G401.6 (cell line): ENCODE measurements around the gene ARHGAP8.
"Not testable (repeated sequence)": the region's sequence is repeated elsewhere in the genome, so short reads cannot be mapped to it uniquely, and the experiment has no call there.

Experiments
- FAIRE-seq: peaks from 2 replicates; lab custom pipeline; 2012; peaks lifted over from hg19 to GRCh38; lab: Jason Lieb, UNC

The ARHGAP8 gene

GRCh38 chr22:44831885-44832284 lies 79.5 kb downstream of the ARHGAP8 start:
- no peak for FAIRE-seq

GRCh38 chr22:44834065-44834464 lies 81.7 kb downstream of the ARHGAP8 start:
- peak; percentile 59 for FAIRE-seq

- FAIRE-seq: no peak
Measured at GRCh38 chr22:44837481-44837880, 85.1 kb downstream of the ARHGAP8 start.

- FAIRE-seq: no peak
Measured at GRCh38 chr22:44838316-44839016, 86.1 kb downstream of the ARHGAP8 start.

GRCh38 chr22:44839061-44839460 lies 86.7 kb downstream of the ARHGAP8 start:
- no peak for FAIRE-seq

- FAIRE-seq: no peak
Measured at GRCh38 chr22:44839721-44840120, 87.3 kb downstream of the ARHGAP8 start.

- no peak for FAIRE-seq
Measured at GRCh38 chr22:44840611-44841322, 88.4 kb downstream of the ARHGAP8 start.

GRCh38 chr22:44842417-44842816 lies 90.0 kb downstream of the ARHGAP8 start:
- FAIRE-seq: no peak

- no peak for FAIRE-seq
Measured at GRCh38 chr22:44845191-44845590, 92.8 kb downstream of the ARHGAP8 start.

- FAIRE-seq: no peak
Measured at GRCh38 chr22:44845796-44846720, 93.7 kb downstream of the ARHGAP8 start.

- no peak for FAIRE-seq
Measured at GRCh38 chr22:44846726-44847275, 94.4 kb downstream of the ARHGAP8 start.

- FAIRE-seq: no peak
Measured at GRCh38 chr22:44847380-44847779, 95.0 kb downstream of the ARHGAP8 start.

- FAIRE-seq: no peak
Measured at GRCh38 chr22:44847892-44848291, 95.5 kb downstream of the ARHGAP8 start.

- FAIRE-seq: no peak
Measured at GRCh38 chr22:44848296-44848741, 95.9 kb downstream of the ARHGAP8 start.

GRCh38 chr22:44848791-44849420 lies 96.5 kb downstream of the ARHGAP8 start:
- FAIRE-seq: no peak

GRCh38 chr22:44850946-44851345 lies 98.6 kb downstream of the ARHGAP8 start:
- no peak for FAIRE-seq

GRCh38 chr22:44854641-44855040 lies 102.3 kb downstream of the ARHGAP8 start:
- not testable (repeated sequence) for FAIRE-seq

- no peak for FAIRE-seq
Measured at GRCh38 chr22:44855855-44856254, 103.5 kb downstream of the ARHGAP8 start.

- not testable (repeated sequence) for FAIRE-seq
Measured at GRCh38 chr22:44858819-44859218, 106.4 kb downstream of the ARHGAP8 start.

GRCh38 chr22:44859641-44860040 lies 107.3 kb downstream of the ARHGAP8 start:
- no peak for FAIRE-seq

GRCh38 chr22:44860311-44860710 lies 107.9 kb downstream of the ARHGAP8 start:
- FAIRE-seq: no peak

GRCh38 chr22:44861245-44861644 lies 108.9 kb downstream of the ARHGAP8 start:
- FAIRE-seq: no peak
